ENCODE measurements around the gene HTR6. TPM values are rescaled to one million over a fixed set of nuclear protein-coding genes. Genes with fewer than 3 reads are reported as not detected.

HTR6 gene
- total and polyA plus RNA-seq, 8 donors = 0.09 TPM; not detected in 7

DNA sequence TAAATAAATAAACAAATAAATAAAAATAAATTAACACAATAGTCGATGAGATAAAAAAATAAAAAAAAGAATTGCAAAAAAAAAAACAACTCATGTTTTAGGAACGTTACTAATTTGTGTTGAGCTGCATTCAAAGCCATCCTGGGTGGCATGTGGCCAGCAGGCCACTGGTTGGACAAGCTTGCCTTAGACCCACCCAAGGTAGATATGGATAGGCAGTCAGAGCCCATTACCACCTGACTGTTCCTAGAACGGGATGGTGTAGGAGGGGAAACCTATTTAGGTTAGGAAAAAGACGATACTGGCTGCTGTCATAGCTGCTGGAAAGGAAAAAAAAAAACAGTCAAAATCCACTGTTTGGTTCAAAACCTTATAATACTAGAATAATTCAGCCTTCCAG is 40.8 kb downstream of the HTR6 start:
- TF ChIP-seq, protein P1, sequence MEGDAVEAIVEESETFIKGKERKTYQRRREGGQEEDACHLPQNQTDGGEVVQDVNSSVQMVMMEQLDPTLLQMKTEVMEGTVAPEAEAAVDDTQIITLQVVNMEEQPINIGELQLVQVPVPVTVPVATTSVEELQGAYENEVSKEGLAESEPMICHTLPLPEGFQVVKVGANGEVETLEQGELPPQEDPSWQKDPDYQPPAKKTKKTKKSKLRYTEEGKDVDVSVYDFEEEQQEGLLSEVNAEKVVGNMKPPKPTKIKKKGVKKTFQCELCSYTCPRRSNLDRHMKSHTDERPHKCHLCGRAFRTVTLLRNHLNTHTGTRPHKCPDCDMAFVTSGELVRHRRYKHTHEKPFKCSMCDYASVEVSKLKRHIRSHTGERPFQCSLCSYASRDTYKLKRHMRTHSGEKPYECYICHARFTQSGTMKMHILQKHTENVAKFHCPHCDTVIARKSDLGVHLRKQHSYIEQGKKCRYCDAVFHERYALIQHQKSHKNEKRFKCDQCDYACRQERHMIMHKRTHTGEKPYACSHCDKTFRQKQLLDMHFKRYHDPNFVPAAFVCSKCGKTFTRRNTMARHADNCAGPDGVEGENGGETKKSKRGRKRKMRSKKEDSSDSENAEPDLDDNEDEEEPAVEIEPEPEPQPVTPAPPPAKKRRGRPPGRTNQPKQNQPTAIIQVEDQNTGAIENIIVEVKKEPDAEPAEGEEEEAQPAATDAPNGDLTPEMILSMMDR (IDR thresholded peaks at IDR 0.05) = no peak
- Histone ChIP-seq H3K27ac (no peak overlapping the region), H3K9me3 (no peaks in the 10 kb centered on the region), H3K27me3 (no peaks in the 10 kb centered on the region), H3K36me3 (peaks cover 0 to 11% of the 10 kb centered on the region in 2 donors), H3K4me3 (no peak overlapping the region), H3K4me1 (no peaks in the 10 kb centered on the region)
- intact Hi-C loops (cut with DNase I) = no loop called here
- DNase-seq = no peak
- no peak for ATAC-seq

DNA sequence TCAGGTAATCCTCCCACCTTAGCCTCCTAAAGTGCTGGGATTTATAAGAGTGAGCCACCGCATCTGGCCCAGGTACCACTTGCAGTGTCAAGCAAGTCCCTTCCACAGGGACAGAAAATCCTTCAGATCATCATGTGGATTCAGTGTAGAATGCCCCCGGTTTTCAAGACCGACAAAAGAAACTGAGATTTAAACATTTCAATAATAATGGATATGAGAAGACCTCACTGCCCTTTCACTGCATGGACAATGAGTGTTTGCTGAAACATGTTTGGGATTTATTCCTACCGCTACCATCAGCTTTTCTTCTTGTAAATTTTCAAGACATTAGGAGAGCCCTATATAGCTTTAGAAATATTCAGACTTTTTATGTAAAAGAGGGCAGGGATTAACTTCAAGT is 41.5 kb downstream of the HTR6 start:
- TF ChIP-seq, protein P1 (IDR thresholded peaks at IDR 0.05) = no peak
- Histone ChIP-seq H3K4me1 (no peaks in the 10 kb centered on the region), H3K27me3 (no peaks in the 10 kb centered on the region), H3K4me3 (no peak overlapping the region), H3K9me3 (no peaks in the 10 kb centered on the region), H3K36me3 (peaks cover 0 to 6% of the 10 kb centered on the region in 2 donors), H3K27ac (no peak overlapping the region)
- DNase-seq = no peak
- ATAC-seq = no peak
- intact Hi-C loops (cut with DNase I) = no loop called here

DNA sequence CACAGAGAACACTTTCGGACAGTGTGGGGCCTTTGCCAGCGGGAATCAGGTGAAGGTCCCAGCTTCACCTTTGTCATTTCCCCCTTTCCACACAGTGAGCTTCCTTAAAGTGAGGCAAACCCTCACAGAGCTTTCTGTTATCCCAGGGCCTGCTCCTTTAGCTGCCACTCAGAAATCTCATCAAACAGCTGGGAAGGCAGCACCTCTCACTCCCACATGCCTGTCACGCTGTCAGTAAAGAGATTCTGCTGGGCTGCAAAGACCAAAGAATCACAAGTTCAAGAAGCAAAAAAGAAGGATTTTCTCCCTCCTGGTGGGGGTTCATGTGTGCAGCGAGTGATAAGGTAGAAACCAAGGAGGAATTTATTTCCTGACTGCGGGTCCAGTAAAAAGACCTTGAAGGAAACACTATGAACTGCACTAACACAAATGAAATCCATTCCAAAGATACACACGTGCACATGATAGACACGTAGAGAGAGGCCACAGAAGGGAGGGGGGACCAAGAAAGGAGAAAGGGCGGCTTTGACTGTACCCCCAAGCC is 44.0 kb downstream of the HTR6 start:
- Histone ChIP-seq H3K4me1 (no peaks in the 10 kb centered on the region), H3K27ac (no peak overlapping the region), H3K36me3 (peaks cover 0 to 6% of the 10 kb centered on the region in 2 donors), H3K9me3 (no peaks in the 10 kb centered on the region), H3K4me3 (no peak overlapping the region), H3K27me3 (no peaks in the 10 kb centered on the region)
- intact Hi-C loops (cut with DNase I) = no loop called here
- TF ChIP-seq, protein P1 (IDR thresholded peaks at IDR 0.05) = no peak
- ATAC-seq (no peak), DNase-seq (no peak)

DNA sequence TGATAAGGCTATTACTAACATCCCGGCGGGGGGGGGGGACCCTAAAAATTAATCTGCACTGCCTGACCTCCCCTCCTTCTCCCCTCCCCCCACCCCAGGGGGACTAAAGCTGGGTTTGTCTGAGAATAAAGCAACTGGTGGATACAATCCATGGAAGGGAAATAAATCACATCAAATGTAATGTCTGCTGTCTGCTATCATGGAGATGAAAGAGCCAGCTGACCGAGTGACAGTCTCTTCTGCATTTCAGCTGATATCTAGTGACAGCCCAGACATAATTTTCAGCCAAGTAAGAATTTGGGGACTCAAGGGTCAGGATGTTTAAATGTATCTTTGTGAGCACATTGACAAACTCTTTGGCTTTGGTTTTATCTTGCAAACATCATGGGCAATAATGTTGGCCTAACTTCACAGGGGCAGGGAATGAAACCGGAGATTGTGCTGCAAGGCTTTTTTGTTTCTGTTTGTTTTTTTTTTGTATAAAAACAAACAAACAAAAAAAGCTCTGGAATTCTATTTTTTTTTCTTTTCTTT is 44.7 kb downstream of the HTR6 start:
- ATAC-seq = no peak
- DNase-seq = no peak
- Histone ChIP-seq H3K4me3 (no peak overlapping the region), H3K9me3 (no peaks in the 10 kb centered on the region), H3K27me3 (no peaks in the 10 kb centered on the region), H3K4me1 (no peaks in the 10 kb centered on the region), H3K36me3 (peaks cover 0 to 6% of the 10 kb centered on the region in 2 donors), H3K27ac (no peak overlapping the region)
- intact Hi-C loops (cut with DNase I) = no loop called here
- TF ChIP-seq, protein P1 (IDR thresholded peaks at IDR 0.05) = no peak

DNA sequence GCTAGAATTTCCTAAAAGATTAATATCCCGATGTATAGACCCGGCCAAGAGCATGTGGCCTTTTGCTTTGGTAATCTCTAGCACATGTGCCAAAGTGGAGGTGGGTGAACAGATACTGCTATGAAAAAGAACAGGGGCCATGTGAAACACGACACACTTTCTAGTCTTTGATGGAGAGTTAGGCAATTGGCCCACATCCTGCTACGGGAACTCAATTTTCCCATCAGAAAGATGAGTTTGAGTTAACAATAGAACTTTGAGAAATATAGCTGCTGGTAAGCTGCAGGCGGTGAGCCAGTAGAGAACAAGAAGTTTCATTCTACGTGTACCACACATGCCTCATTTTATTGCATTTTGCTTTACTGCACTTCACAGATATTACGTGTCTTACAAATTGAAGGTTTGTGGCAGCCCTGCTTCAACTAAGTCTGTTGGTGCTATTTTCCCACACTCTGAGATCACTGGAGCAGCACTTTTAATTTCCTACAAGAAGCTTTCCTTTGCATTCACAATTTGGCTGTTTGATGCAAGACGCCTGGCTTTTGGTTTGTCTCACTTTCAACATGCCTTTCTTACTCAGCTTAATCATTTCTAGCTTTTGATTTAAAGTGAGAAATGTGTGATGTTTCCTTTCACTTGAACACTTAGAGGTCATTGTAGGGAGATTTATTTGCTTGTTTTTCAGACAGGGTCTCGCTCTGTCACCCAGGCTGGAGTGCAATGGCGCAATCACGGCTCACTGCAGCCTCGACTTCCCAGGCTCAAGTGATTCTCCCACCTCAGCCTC is 46.3 kb downstream of the HTR6 start:
- Histone ChIP-seq H3K27ac (no peak overlapping the region), H3K4me1 (no peaks in the 10 kb centered on the region), H3K27me3 (no peaks in the 10 kb centered on the region), H3K36me3 (peaks cover 0 to 6% of the 10 kb centered on the region in 2 donors), H3K9me3 (no peaks in the 10 kb centered on the region), H3K4me3 (no peak overlapping the region)
- TF ChIP-seq, protein P1 (IDR thresholded peaks at IDR 0.05) = no peak
- intact Hi-C loops (cut with DNase I) = no loop called here
- ATAC-seq = no peak
- no peak for DNase-seq

All from left lung (tissue), 10 donors.